ENCODE results near the gene SIPA1L2.

The SIPA1L2 gene, protein sequence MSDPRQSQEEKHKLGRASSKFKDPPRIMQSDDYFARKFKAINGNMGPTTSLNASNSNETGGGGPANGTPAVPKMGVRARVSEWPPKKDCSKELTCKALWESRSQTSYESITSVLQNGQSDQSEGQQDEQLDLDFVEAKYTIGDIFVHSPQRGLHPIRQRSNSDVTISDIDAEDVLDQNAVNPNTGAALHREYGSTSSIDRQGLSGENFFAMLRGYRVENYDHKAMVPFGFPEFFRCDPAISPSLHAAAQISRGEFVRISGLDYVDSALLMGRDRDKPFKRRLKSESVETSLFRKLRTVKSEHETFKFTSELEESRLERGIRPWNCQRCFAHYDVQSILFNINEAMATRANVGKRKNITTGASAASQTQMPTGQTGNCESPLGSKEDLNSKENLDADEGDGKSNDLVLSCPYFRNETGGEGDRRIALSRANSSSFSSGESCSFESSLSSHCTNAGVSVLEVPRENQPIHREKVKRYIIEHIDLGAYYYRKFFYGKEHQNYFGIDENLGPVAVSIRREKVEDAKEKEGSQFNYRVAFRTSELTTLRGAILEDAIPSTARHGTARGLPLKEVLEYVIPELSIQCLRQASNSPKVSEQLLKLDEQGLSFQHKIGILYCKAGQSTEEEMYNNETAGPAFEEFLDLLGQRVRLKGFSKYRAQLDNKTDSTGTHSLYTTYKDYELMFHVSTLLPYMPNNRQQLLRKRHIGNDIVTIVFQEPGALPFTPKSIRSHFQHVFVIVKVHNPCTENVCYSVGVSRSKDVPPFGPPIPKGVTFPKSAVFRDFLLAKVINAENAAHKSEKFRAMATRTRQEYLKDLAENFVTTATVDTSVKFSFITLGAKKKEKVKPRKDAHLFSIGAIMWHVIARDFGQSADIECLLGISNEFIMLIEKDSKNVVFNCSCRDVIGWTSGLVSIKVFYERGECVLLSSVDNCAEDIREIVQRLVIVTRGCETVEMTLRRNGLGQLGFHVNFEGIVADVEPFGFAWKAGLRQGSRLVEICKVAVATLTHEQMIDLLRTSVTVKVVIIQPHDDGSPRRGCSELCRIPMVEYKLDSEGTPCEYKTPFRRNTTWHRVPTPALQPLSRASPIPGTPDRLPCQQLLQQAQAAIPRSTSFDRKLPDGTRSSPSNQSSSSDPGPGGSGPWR (N-terminal part only)

DNA sequence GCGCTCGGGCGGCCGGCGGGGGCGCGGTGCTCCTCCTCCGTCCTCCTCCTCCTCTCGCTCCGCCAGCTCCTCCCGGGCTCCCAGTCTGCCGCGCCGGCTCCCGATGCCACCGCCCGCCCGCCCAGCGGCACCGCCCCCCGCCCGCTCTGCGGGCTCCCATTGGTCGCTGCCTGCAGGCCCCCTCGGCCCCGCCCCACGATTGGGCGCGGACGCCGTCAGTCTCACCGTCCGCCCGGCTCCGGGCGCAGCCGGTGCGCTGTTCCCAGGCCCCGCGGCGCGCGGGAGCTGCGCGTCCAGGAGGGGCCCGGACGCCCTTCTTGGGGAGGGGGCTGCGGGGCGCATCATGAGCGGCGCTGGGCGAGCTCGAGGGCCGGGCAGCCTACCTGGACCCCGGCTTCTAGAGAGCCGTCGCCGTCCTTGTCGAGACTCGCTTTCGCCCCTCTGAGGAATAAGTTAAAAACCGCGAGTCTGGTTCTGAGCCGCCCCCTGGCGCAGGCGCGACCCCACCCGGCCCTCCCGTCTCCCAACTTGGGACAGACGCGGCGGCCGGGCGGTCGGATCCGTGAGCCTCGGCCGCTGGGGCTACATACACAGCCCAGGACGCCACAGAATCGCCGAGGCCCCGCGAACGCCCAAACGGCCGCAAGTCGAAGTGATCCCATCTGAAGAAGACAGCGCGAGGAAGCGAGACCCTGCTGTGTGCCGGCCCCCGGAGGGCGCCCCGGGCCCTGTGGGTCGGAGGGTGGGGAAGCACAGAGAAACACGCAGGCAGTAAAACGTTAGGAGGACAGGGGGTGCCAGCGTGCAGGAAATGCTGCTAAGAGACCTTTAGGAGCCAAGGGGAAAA is at the start of gene SIPA1L2:
SIPA1L2 (minus strand) TSS at position 87 of the 847 bp plus-strand sequence. CDS start 114,794 bp downstream, outside the sequence.
- peak; percentile 82 for DNase-seq

DNA sequence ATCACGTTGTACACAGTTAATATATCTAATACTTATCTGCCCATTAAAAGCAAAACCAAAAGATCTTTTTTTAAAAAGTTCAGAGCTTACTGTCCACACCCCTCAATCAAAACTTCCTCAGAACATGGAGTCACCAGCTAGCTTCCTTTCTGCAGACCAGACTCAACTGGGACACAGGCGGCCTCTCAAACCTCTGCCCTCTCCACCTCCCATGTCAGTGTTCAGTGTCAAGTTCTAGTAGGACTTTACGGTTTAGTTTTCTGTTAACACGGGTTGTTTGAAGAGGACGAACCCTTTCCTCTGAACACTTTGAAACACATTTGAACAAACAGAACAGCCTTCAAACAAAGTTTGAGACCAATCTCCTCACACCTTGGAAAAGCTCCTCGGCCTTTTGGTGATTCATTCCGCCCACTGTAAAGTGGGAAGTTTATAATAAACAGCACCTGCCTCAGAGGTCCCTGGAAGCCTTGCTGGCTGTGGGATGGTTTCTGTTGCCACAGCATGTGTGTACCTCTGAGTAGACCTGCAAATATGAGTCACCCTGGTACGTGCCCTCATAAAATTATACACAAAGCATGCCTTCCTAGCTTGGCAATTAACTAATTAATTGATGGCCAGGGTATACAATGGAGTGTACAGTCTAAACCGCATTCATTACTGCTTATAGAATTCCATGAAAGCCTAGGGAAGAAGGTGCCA is 48.4 kb upstream of the SIPA1L2 start:
- DNase-seq: no peak

DNA sequence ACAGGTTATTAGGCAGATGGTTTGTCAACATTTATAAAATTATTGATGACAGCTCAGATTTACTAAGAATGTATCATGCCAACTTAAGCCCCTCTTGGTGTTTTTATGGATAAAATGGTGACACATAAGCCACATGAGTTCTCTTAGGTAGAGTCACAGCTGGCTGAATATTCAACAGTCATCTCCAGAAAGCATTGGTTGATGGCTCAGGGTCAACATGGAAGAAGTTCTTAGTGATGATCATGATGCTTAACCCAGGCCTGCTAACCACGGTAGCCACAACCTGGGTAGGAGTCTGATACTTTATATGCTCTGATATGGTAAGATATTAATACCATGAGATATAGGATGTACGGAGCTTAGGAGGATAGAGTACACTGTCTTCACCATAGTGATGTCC is 46.4 kb upstream of the SIPA1L2 start:
- no peak for DNase-seq

DNA sequence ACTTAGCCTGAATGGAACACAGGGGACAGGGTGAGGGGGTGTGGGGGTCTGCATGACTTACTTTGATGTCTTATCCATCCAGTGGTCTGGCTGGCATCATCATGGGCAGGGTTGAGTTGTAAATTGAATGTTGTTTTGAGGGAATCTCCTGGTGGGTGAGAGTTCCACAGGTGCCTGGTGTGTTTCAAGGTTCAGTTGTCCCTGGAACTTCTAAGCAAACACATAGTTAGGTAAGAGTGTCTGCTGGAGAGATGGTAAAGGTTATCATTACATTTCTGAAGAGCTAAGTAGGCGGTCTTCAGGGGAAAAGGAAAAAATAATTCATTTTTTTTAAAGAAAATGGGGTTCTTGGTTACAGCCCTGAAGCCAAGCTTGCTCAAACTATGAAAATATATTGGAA is 46.0 kb upstream of the SIPA1L2 start:
- no peak for DNase-seq

DNA sequence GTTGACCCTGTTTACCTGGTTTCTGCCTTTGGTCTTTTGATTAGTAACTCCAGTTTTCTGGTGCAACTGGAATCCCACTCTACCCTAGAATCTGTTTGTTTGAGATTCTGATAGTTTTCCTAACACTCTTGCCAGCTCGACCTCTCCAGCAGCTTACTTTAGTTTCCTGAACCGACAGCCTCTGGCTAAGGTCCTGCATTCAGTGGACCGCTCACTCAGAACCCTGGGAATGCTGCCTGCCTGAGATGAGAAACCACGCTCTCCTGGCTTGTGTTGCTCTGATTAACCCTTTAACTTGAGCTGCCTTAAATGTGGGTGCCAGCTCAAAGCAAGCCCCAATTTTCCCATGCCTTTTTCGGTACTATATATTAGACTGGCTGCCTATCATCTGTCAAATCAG is 45.3 kb upstream of the SIPA1L2 start:
- DNase-seq: no peak

DNA sequence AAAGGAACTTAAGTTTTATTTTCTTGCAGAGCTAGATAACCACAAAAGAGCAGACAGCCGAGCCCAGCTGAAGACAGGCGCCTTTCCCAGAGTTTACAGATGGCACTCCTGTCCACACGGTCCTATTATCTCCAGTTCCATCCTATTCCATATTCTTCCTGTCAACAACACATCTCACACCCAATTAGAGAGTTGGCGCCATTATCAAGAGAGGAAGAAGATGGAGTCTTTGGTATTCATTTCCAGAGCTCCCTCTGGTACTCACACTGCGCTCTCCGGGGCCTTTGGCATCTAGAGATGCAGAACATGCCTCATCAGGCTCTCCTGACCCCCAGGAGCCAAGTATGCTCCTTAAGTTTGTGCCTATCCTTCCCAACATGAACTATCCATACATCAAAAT is 43.3 kb upstream of the SIPA1L2 start:
- DNase-seq: no peak

DNA sequence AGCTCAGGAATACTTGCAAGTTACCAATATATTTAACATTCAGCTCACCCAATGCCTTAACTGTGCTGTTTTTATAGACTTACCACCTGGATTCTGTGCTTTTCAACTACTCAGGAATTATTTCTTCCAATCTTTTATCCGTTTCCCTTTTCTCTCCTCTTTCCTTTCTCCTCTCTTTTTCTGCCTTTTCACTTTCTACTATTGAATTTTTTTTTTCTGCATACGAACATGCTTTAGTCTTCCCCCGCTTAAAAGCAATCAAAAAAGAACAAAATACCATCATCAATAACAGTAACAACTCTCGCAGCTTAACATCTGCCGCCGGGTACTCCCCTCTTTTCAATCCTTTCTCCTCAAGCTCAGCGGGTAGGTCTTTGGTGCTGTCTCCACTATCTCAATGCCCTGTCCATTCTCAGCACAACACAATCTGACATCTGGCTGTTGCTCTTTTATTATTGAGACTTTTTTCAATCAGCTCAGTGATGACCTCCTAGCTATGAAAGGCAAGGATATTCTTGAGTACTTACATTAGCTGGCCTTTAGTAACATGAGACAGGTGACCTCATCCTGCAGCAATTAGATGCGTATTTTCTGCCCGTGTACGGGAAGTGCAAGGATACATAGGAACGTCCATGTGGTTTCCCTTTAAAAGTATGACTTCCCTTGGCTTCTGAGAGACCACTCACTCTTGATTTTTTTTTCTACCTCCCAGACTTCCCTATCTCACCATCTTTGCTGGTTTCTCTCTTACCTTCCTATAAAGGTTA is 40.2 kb upstream of the SIPA1L2 start:
- DNase-seq: no peak

DNA sequence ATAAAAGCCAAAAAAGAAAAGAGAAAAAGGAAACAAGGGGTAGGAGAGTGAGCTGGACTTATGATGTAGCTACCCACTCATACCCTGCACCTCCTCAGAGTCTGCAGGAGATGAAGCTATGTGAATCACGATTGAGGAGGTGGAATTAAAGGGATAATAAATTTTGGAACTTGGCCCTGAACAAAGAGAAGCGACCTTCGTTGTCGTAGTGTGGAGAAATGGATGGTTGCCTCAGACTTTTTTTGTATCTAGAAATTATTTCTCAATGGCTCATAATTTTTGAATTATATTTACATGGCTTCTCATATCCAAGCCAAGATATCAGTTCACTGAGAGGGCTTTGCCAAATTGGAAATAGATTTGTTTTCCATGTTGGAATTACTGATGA is 37.8 kb upstream of the SIPA1L2 start:
- no peak for DNase-seq

DNA sequence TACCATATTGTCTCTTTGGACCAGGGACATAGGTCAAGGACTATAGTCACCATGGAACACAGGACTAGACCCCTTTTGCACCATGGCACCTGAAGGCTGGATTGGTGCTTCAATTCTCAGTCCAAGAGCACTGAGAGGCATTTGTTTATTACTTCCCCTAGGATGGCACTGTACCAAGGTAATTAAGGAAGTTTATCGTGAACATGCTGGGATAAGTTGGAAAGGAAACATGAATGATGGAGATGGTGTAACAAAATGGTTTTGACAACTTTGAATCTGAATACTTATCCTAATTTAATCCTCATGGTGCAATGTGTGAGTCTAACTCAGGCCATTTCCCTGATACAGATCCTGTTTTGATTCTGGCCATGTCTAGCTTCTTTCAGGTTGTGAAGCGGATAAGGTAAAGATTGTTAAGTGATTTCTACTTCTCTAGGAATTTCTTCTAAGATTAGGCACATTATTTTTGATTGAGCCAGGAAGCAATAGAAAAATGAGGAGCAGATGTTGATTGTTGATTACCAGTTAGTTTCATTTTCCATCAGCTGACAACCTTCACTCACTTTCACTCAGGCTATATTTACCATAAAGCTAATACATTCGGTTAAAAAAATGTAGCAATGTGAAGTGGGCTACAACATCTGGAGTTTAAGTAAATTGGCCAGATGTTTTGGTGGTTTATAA is 37.3 kb upstream of the SIPA1L2 start:
- no peak for DNase-seq

DNA sequence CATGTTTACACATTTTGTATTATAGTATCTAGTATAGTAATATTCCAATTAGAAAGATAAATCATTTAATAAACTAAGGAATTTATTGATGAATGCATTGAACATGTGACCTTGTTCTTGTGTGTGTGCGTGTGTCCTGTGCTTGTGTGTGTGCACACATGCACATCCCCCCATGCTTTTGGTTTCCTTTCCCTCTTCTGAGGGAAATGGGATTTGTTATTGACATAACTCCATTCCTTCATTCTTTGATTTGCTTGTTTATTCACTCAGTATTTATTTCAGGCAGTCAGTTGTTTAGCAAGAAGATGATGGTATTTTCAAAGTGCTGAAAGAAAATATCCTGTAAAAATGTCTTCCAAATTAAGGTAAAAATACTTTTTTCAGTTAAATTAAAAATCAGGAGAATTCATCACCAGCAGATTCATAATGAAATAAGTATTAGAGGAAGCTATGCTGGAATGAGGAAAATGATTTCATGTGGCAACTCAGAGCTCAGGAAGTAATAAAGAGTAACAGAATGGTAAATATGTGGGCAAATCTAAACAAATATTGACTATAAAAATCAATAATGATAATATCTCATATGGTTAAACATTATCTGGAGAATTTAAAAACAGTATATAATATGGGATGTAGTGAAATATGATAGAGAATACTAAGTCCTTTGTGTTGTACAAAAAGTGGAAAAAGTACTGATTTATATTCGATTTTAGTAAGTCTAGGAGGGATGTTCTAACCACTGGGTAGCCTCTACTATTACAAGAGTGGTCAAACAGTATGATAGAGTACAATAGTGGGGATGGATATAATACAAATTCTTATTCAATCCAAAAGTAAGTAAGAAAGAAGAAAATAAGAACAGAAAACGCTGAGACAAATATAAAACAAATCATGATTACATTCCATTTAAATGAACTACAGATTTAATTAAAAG is 35.2 kb upstream of the SIPA1L2 start:
- DNase-seq: no peak

DNA sequence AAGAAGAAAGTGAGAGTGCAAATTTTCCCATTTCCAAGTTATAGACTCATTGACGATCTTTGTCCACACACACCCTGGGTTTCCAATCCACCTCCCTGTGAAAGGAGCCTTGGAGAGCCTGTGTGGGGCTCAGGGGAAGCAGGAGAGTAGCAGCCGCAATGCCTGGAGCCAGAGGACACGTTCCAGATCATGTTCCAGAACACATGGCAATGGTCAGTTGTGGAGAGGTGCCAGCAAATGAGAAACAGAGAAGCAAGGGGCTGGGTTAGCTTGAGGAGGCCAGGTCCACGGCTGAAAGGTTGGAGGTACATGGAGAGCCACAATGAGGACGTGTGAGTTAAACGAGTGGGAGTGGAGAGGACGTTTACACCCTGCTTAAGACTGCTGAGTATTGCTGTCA is 33.0 kb upstream of the SIPA1L2 start:
- DNase-seq: no peak

DNA sequence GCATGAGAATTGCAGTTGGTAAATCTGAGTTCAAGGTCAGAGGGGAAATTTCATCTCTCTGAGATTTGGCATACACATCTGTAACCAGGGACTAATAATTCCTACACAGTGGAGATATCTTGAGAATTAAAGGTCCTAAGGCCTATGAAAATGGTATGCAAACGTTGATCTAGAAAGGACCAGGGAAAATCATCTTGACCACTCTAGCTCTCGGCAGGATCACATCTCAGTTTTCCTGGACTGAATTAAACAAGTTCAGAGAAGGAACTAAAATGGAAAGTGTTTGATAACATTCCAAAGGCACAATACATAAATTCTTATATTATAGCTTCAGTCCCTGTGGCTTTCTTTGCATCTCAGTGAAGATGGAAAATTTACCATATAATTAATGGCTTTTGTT is 28.5 kb upstream of the SIPA1L2 start:
- no peak for DNase-seq

DNA sequence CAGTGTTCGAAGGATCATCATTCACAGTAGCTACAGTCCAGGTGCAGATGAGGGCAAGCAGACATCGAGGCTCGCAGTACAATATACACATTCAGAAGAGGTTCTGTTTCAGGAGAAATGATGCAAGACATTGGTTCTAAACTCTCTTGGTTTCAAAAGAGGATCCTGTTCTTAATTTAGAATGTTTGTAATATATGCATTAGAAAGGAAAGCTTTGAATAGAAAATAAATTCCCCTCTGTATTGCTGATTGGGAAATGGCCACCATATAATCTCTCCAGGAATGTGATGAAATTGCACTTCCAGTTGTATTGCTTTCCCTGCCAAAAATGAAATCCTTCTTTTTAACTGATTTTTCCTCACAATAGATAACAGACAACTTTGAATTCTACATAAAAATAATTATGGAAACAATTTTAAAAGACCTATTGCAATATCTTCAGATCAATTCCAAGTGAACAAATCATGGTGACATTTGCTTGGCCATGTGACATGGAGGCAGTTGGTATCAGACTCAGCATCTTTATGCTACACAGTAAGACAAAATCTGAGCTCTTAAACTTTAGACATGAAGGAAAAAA is 27.6 kb upstream of the SIPA1L2 start:
- DNase-seq: no peak

DNA sequence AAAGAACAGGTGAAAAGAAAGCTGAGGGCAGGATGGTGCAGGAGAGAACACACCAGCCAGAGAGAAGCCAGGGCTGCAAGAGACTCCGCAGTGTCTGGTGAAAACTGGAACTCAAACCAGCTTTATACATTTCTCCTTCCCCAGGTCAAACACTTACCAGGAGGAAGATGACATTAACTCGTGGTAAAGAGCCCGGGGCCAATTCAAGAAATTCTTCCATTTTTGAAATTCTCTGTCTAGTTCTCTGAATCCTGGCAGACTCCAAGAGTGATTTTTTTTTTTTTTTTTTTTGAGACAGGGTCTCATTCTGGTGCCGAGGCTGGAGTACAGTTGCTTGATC is 25.8 kb upstream of the SIPA1L2 start:
- DNase-seq: no peak

DNA sequence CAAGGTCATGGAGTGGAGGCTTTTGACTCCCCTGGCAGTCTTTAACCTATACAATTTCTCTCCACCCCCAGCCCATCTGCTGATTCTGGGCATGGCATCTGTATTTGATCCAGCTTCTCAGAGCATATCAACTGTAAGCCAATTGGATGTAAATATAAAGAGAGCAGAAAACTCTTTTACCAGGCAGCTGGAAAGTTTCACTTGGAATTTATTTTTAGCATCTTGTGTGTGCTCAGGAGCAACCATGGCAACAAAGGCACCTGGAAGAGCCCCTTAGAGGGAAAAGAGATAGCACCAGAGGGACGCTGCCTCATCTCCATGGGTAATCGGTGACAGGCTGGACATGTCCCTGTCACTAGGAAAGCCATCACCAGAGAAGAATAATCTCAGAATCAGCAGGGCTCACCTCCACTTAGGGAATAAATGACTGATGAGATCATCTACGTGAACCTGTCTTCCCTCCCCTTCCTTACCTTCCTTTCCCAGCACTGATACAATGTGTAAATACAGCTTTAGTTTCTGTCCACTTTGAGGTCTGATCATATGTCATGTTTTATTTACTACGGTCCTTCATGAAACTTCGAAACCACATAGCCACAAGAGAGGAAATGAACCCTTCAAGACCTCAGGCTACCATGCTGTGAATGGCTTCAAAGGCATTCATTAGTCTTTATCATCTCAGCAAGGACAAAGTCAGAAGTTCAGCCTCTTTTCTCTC is 25.3 kb upstream of the SIPA1L2 start:
- DNase-seq: no peak

DNA sequence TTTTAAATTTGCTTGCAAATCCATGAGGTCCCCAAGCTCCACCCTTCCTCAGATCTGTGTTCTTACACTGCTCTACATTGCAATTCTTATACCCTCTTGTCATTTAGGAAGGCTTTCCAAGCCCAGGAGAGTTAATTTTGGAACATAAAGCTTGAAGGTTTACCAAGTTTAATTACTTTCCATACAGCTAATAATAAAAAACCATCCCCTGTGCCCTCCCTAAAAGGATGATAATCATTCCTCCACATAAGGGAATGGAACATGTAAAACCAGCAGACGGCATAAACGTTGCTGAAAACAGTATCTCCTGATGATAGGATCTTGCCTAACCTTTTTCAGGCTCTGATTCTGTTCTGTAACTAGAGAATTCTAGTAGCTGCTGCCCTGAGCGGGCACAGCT is 23.9 kb upstream of the SIPA1L2 start:
- no peak for DNase-seq

DNA sequence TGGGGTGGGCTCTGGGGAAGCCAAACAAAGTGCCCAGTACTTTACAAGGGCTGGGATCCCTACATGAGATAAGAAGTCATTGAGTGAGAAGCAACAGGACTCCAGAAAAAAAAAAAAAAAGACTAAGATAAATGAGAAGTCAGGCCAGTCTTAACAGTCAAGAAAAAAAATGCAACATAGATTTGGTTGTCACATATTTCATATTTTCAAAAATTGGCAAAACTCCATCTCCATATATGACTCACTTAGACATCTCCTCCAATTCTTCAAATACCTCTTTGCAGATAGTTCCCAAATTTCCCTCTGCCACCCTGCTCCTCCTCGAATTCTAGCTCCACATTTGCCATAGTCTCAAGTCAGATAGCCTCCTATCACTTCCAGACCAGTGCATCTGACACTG is 20.9 kb upstream of the SIPA1L2 start:
- no peak for DNase-seq

DNA sequence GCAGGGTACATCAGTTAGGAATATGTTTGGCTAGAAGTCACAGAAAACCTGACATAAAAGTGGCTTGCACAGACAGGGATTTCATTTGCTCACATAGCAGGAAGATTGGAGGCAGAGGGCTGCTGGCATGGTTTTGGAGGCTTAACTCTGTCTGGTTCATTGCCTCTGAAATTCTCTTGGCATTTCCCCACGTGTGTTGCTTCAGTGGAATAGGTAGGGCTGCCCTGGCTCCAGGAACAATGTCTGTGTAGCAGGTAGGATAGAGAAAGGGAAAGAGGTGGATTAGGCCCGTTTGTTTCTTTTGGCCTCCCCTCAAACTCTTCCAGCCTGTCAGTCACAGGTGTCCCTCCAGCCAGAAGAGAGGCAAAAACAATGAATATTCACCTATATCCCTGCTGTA is 20.5 kb upstream of the SIPA1L2 start:
- DNase-seq: no peak

All from hematopoietic multipotent progenitor cell treated with erythropoietin and hydrocortisone succinate and interleukin-3 and kit ligand, for 8 days (in vitro differentiated cells).